Stomach (tissue), 9 donors: ENCODE data around the gene EEFSEC. TPM values are rescaled to one million over a fixed set of nuclear protein-coding genes. Genes with fewer than 3 reads are reported as not detected.
A peak's percentile ranks its signal among the peaks of the same experiment; 100 is the strongest.

Experiments used
- DNase-seq, 2 donors: peaks; one replicate each; pipeline versions ENCODE4 v3.0.0 to v3.0.0-alpha.2; 2013 to 2019
- H3K27ac ChIP-seq, 5 donors: fragments of 200-600 bp in 4 of 5; sonication (generic) in 4 of 5; one replicate each; pipeline ENCODE4 v1.5.1; 2013 to 2019; ENCODE audit warnings: mild to moderate bottlenecking in 1 of 5, moderate library complexity in 1 of 5
- H3K27me3 ChIP-seq, 3 donors: fragments of 200-600 bp; sonication (generic); one replicate each; pipeline ENCODE4 v1.5.1; 2017 to 2019; ENCODE audit warnings: mixed run types in 1 of 3
- H3K36me3 ChIP-seq, 4 donors: fragments of 200-600 bp; sonication (generic); 1 replicate in 3 of 4; 2 replicates in 1 of 4; pipeline ENCODE4 v1.5.1; 2016 to 2019
- H3K4me1 ChIP-seq, 4 donors: fragments of 200-600 bp; sonication (generic); one replicate each; pipeline ENCODE4 v1.5.1; 2016 to 2019
- H3K4me3 ChIP-seq, 4 donors: fragments of 200-600 bp; sonication (generic) in 3 of 4; one replicate each; pipeline ENCODE4 v1.5.1; 2016 to 2019; ENCODE audit warnings: mild to moderate bottlenecking in 1 of 4
- H3K9me3 ChIP-seq, 4 donors: fragments of 200-600 bp; sonication (generic); one replicate each; pipeline ENCODE4 v1.5.1; 2016 to 2019
- EP300 ChIP-seq: sonication (generic); formaldehyde crosslinking; IDR thresholded peaks from one replicate; pipeline ENCODE4 v1.6.1; 2017; ENCODE audit warnings: antibody characterized with exemption
- POLR2A ChIP-seq, 4 donors: fragments of 450-650 bp; IDR thresholded peaks; one replicate each; pipeline ENCODE4 v1.6.1; 2016; ENCODE audit warnings: antibody characterized with exemption in 4 of 4, control low read depth in 2 of 4, mild to moderate bottlenecking in 1 of 4, moderate library complexity in 1 of 4
- POLR2AphosphoS5 ChIP-seq, 3 donors: sonication (generic); formaldehyde crosslinking; IDR thresholded peaks; one replicate each; pipeline ENCODE4 v1.6.1; 2016; ENCODE audit warnings: antibody characterized with exemption in 3 of 3
- WGBS, 5 donors: extraction: QIAGEN DNeasy Blood & Tissue Kit in 3 of 5; methylation state at CpG; one replicate each; pipeline versions ENCODE4 v1.1.5 to v1.1.7; 2013 to 2018; 5-methylcytosine and 5-hydroxymethylcytosine counted together
- intact Hi-C: fragments of 100-400 bp; cut with DNase I; formaldehyde crosslinking; loops from one replicate; pipeline ENCODE4 v1.15.1; 2023; ENCODE audit warnings: low total_unique reads
- polyA plus RNA-seq, 3 donors: library from polyadenylated mRNA; stranded (reverse); fragments of 200-250 nt; gene quantifications; one replicate each; pipeline ENCODE4 v1.2.3, GENCODE V29; 2013
- total RNA-seq, 5 donors: library from RNA; depleted of rRNA; stranded (reverse); fragments of >200 nt; gene quantifications; one replicate each; pipeline versions ENCODE4 v1.1.0 to v1.2.3, GENCODE V29; 2014 to 2016
- TF ChIP-seq, protein P1 (sequence below), 7 experiments: fragments of 450-650 bp in 4 of 7; fragments of 200-600 bp in 3 of 7; sonication (generic) in 3 of 7; IDR thresholded peaks; one replicate each; pipeline ENCODE4 v1.5.1; 2016 to 2019; ENCODE audit warnings: antibody characterized with exemption in 7 of 7, control low read depth in 2 of 7, mild to moderate bottlenecking in 1 of 7
- donor health status: healthy with polysubstance abuse.
- donor health status: Bipolar disorder and iron deficiency.
- donor health status: healthy.

The EEFSEC gene
- total and polyA plus RNA-seq, 8 donors: 5.0 to 39.1 (median 13.2) TPM

DNA sequence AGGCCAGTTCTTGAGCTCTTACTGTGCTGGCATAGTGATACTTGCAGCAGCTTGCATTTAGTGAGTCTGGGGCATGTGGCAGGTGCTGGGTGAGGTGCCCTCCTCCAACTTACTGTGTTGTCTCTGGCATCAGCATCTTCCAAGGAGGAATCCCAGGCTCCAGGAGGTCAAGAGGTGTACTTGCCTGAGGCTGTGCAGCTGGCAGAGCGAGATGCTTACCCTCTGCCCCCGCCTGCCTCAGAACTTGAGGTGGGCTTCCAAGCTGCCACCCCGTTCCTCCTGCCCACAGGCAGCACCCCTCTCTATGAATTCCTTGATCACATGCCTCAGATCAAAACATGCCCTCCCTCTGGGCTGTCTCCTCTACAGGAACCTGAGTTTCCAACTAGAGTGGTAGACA, 86.0 kb downstream of the EEFSEC start:
- Histone ChIP-seq H3K36me3 (no peaks in the 10 kb centered on the region), H3K4me1 (peaks cover 3 to 39% (median 15%) of the 10 kb centered on the region in 4 donors), H3K27ac (no peak overlapping the region), H3K4me3 (no peak overlapping the region), H3K27me3 (no peaks in the 10 kb centered on the region), H3K9me3 (no peaks in the 10 kb centered on the region)
- 91 to 100% (median 97%) methylated on average over 3 of the region's 3 CpGs for WGBS, 5 donors
- TF ChIP-seq EP300: no peak
- no peak for TF ChIP-seq POLR2AphosphoS5 (IDR thresholded peaks at IDR 0.05)
- TF ChIP-seq, protein P1, sequence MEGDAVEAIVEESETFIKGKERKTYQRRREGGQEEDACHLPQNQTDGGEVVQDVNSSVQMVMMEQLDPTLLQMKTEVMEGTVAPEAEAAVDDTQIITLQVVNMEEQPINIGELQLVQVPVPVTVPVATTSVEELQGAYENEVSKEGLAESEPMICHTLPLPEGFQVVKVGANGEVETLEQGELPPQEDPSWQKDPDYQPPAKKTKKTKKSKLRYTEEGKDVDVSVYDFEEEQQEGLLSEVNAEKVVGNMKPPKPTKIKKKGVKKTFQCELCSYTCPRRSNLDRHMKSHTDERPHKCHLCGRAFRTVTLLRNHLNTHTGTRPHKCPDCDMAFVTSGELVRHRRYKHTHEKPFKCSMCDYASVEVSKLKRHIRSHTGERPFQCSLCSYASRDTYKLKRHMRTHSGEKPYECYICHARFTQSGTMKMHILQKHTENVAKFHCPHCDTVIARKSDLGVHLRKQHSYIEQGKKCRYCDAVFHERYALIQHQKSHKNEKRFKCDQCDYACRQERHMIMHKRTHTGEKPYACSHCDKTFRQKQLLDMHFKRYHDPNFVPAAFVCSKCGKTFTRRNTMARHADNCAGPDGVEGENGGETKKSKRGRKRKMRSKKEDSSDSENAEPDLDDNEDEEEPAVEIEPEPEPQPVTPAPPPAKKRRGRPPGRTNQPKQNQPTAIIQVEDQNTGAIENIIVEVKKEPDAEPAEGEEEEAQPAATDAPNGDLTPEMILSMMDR (IDR thresholded peaks at IDR 0.05): no peak
- no peak for TF ChIP-seq POLR2A (IDR thresholded peaks at IDR 0.05)
- no peak for DNase-seq
- intact Hi-C loops: no loop called here

DNA sequence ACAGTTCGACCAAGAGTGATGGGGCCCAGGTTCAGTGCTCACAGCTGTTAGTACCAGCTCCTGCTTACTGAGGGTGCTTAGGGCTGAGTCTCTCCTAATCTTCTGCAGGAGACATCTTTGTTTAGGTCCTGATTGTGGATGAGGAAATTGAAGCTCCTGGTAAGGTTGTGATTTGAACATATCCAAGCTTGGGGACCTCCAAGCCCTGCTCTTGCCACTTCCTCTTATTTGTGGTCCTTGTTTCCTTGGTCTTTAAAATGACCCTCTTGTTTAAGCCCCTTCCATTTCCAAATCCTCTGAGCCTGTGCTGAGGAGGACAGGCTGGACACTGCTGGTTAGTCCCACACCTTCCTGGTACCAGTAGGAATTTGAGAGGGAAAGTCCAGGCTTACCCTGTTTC, 87.0 kb downstream of the EEFSEC start:
- Histone ChIP-seq H3K27me3 (no peaks in the 10 kb centered on the region), H3K27ac (no peak overlapping the region), H3K36me3 (no peaks in the 10 kb centered on the region), H3K4me1 (peaks cover 3 to 30% (median 13%) of the 10 kb centered on the region in 4 donors), H3K9me3 (no peaks in the 10 kb centered on the region), H3K4me3 (no peak overlapping the region)
- WGBS, 5 donors: 50 to 100% (median 87%) methylated on average over 1 of the region's 1 CpG
- intact Hi-C loops: no loop called here
- TF ChIP-seq POLR2A (IDR thresholded peaks at IDR 0.05) (no peak), POLR2AphosphoS5 (IDR thresholded peaks at IDR 0.05) (no peak), EP300 (no peak)
- TF ChIP-seq, protein P1 (IDR thresholded peaks at IDR 0.05): no peak
- DNase-seq: no peak

DNA sequence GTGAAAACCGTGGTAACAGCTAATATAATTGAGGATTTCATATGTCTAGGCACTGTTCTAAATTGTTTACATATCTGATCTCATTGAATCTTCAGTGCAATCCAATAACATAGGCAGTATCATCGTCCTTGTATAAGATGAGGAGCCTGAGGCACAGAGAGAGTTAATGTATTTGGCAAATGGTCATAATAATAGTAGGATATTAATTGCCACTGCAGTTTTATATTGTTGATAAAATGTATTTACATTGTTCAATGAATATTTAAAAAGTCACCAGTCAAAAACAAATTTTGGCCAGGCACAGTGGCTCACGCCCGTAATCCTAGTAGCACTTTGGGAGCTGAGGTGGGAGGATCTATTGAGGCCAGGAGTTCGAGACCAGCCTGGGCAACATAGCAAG, 88.5 kb downstream of the EEFSEC start:
- peaks cover 0 to 15% (median 5%) of the 10 kb centered on the region in 4 donors for H3K4me1 ChIP-seq
- H3K4me3 ChIP-seq: no peak overlapping the region
- no peaks in the 10 kb centered on the region for H3K27me3 ChIP-seq
- intact Hi-C loops: no loop called here
- 76 to 90% (median 78%) methylated on average over 5 of the region's 5 CpGs for WGBS, 5 donors
- no peaks in the 10 kb centered on the region for H3K9me3 ChIP-seq
- peaks cover 0 to 2% (median under 1%) of the 10 kb centered on the region in 4 donors for H3K36me3 ChIP-seq
- H3K27ac ChIP-seq: no peak overlapping the region
- DNase-seq: no peak
- no peak for TF ChIP-seq EP300
- no peak for TF ChIP-seq POLR2AphosphoS5 (IDR thresholded peaks at IDR 0.05)
- TF ChIP-seq, protein P1 (IDR thresholded peaks at IDR 0.05): no peak
- no peak for TF ChIP-seq POLR2A (IDR thresholded peaks at IDR 0.05)

DNA sequence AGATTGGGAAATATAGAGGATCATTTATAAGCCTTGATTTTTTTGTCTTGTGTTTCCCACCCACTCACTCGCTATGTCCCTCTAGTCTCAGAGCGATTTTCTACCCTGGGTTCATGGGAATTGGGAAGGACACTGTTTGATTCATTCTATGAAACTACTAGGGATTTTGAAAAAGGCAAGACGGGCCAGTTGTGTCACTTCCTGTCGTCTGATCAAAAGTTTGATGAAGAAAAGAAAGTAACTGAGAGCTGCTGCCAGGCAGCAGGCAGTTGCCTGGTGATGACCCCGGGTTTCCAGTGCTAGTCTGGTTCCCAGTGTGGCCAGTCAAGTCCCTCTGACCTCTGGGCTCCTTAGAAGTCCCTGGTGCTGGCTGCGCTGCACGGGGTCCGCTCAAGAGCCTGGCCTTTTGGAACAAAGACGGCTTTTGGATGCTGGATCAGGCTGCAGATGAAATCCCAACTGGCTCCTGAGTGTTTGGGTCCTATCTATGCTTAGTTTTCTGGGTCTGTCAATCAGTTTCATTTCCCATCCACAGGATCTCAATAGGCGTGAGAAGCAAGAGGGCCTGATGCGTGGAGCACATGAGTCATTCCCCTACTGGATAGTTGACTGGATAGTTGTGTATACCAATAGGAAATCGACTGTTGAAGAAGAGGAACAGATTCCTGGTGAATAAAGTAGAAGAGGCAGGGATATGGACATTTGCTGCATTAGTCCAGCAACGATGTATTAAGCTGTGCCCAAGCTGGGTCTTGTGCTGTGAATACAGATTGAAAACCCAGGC, 89.7 kb downstream of the EEFSEC start:
- Histone ChIP-seq H3K4me3 (no peak overlapping the region), H3K9me3 (no peaks in the 10 kb centered on the region), H3K4me1 (peaks cover 0 to 4% (median 0%) of the 10 kb centered on the region in 4 donors), H3K27ac (peak overlapping the region in 1 of 5 donors; percentile 32), H3K36me3 (peaks cover 0 to 15% (median 13%) of the 10 kb centered on the region in 4 donors), H3K27me3 (no peaks in the 10 kb centered on the region)
- intact Hi-C loops: no loop called here
- no peak for TF ChIP-seq POLR2A (IDR thresholded peaks at IDR 0.05)
- TF ChIP-seq, protein P1 (IDR thresholded peaks at IDR 0.05): no peak
- no peak for TF ChIP-seq POLR2AphosphoS5 (IDR thresholded peaks at IDR 0.05)
- no peak for TF ChIP-seq EP300
- DNase-seq: no peak
- 85 to 91% (median 88%) methylated on average over 13 of the region's 13 CpGs for WGBS, 5 donors
